Brain microvascular endothelial cell (primary cell): ENCODE measurements around the gene YBX2.
"Not testable (repeated sequence)": the region's sequence is repeated elsewhere in the genome, so short reads cannot be mapped to it uniquely, and the experiment has no call there.

Source experiments
- DNase-seq: peaks from one replicate; pipeline ENCODE4 v3.0.0-alpha.2; 2020
- H3K27ac ChIP-seq: fragments of 250-450 bp; sonication (Bioruptor Pico); 2 replicates; pipeline ENCODE4 v1.5.1; 2020; ENCODE audit warnings: mild to moderate bottlenecking, moderate library complexity
- H3K27me3 ChIP-seq: fragments of 250-450 bp; sonication (Bioruptor Pico); replicated peaks from 2 replicates; pipeline ENCODE4 v1.5.1; 2020; ENCODE audit warnings: mild to moderate bottlenecking
- H3K36me3 ChIP-seq: fragments of 250-450 bp; sonication (Bioruptor Pico); replicated peaks from 2 replicates; pipeline ENCODE4 v1.5.1; 2020; ENCODE audit warnings: mild to moderate bottlenecking
- H3K4me3 ChIP-seq: 2 replicates; pipeline ENCODE4 v1.5.1; 2011; ENCODE audit warnings: low read depth, mild to moderate bottlenecking, control low read depth, low read length, moderate library complexity
- in situ Hi-C: cut with HindIII; loops from 2 replicates; pipeline ENCODE4 v1.10.0; 2017; ENCODE audit warnings: low sequenced_read_pairs, low pct_ligation_motif_present
- TF ChIP-seq, protein P1 (sequence below): IDR thresholded peaks from 2 replicates; pipeline ENCODE4 v1.5.1; 2011; ENCODE audit warnings: low read depth, mild to moderate bottlenecking, moderate library complexity, low read length, control low read depth, inconsistent platforms; ENCODE audit errors: missing control alignments

Gene YBX2

DNA sequence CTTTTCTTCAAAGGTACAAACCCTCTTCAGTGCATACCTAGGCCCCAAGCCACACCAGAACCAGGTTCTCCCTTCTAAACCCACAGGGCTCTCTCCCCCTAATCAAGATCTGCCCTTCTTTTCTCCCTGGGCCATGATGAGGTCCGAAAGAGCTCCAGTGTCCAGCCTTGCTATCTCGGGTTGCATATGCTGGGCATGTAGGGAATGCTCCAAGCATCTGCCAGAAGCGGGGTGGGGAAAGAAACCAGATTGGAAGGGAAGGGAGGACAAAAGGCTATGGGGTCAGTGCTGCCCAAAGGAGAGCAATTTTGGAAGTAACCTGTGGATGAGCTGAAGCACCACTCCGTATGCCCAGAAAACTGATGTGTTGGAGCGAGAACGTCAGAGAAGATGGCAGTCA, 45.2 kb downstream of the YBX2 start:
- Histone ChIP-seq H3K27ac (no peak overlapping the region), H3K4me3 (no peak overlapping the region), H3K27me3 (no peaks in the 10 kb centered on the region), H3K36me3 (peaks cover 26% of the 10 kb centered on the region)
- in situ Hi-C loops: no loop called here
- no peak for DNase-seq
- TF ChIP-seq, protein P1, sequence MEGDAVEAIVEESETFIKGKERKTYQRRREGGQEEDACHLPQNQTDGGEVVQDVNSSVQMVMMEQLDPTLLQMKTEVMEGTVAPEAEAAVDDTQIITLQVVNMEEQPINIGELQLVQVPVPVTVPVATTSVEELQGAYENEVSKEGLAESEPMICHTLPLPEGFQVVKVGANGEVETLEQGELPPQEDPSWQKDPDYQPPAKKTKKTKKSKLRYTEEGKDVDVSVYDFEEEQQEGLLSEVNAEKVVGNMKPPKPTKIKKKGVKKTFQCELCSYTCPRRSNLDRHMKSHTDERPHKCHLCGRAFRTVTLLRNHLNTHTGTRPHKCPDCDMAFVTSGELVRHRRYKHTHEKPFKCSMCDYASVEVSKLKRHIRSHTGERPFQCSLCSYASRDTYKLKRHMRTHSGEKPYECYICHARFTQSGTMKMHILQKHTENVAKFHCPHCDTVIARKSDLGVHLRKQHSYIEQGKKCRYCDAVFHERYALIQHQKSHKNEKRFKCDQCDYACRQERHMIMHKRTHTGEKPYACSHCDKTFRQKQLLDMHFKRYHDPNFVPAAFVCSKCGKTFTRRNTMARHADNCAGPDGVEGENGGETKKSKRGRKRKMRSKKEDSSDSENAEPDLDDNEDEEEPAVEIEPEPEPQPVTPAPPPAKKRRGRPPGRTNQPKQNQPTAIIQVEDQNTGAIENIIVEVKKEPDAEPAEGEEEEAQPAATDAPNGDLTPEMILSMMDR: no peak

- in situ Hi-C loops: no loop called here
- peaks cover 27% of the 10 kb centered on the region for H3K36me3 ChIP-seq
- H3K27ac ChIP-seq: no peak overlapping the region
- DNase-seq: no peak
- H3K27me3 ChIP-seq: no peaks in the 10 kb centered on the region
- TF ChIP-seq, protein P1: no peak
- H3K4me3 ChIP-seq: no peak overlapping the region
Measured at GRCh38 chr17:7248796-7249195, 45.6 kb downstream of the YBX2 start.

DNA sequence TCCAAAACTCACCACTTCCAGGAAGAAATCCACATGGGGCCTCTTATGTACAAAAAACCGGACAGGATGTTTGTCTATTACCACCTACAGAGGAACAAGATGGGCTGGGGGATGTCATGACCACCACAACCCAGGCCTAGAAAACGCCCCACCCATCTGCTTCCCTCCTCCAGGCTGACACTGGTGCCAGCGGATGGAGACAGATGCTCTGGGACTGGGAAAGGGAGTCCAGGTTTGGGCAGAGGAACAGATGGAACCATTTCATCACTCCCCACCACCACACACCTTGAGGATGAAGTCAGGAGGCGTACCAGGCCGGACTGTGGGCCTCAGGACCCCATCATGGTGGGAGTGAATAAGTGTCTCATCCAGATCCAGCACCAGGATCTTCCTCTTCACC, 47.7 kb downstream of the YBX2 start:
- in situ Hi-C loops: no loop called here
- Histone ChIP-seq H3K4me3 (no peak overlapping the region), H3K36me3 (peaks cover 32% of the 10 kb centered on the region), H3K27me3 (no peaks in the 10 kb centered on the region), H3K27ac (no peak overlapping the region)
- no peak for DNase-seq
- TF ChIP-seq, protein P1: no peak

DNA sequence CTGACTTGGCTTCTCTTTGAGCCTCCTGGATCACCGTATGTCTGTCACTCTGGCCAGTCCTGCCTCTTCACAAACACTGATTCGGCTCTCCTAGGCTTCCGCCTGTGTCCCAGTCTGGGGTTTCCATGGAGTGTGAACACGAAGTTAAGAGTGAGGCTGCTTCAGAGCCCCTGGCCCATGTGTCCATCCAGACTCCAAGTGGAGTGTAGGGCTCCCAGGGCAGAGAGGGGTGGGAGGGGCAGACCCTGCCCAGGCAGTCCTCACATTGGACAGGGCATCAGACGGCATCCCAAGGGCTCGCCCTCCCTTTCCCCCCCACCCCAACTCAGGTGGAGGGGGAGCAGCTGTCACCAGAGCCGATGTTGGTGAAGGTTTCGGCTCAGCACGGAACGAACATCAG, 50.6 kb downstream of the YBX2 start:
- H3K27me3 ChIP-seq, H3K4me3 ChIP-seq, DNase-seq, H3K27ac ChIP-seq, in situ Hi-C loops: not testable (repeated sequence)
- H3K36me3 ChIP-seq: peaks cover 44% of the 10 kb centered on the region

GRCh38 chr17:7243453-7243729, 51.0 kb downstream of the YBX2 start:
- in situ Hi-C loops: no loop called here
- H3K36me3 ChIP-seq: peaks cover 44% of the 10 kb centered on the region
- no peak for DNase-seq
- TF ChIP-seq, protein P1: no peak
- H3K27ac ChIP-seq: peak overlapping the region; percentile 94
- peak overlapping the region; percentile 96 for H3K4me3 ChIP-seq
- no peaks in the 10 kb centered on the region for H3K27me3 ChIP-seq

- no peaks in the 10 kb centered on the region for H3K27me3 ChIP-seq
- peak; percentile 94 for DNase-seq
- H3K4me3 ChIP-seq: peak overlapping the region; percentile 96
- in situ Hi-C loops: no loop called here
- TF ChIP-seq, protein P1: no peak
- H3K36me3 ChIP-seq: peaks cover 44% of the 10 kb centered on the region
- H3K27ac ChIP-seq: peak overlapping the region; percentile 94
Measured at GRCh38 chr17:7242717-7243452, 51.6 kb downstream of the YBX2 start.
